DMS79 treated with DMSO at 0.1 percent for 48 hours (cell line): Measurements from ENCODE around the gene UBE3A.

Experiments
- DNase-seq: peaks from one replicate; lab custom pipeline; 2025; lab: John Stamatoyannopoulos, UW

UBE3A gene

GRCh38 chr15:25331404-25331803 lies 107.4 kb downstream of the UBE3A start:
- no peak for DNase-seq

GRCh38 chr15:25329696-25330095 lies 109.1 kb downstream of the UBE3A start:
- no peak for DNase-seq

- no peak for DNase-seq
Measured at GRCh38 chr15:25327686-25328085, 111.1 kb downstream of the UBE3A start.

GRCh38 chr15:25325187-25325586 lies 113.6 kb downstream of the UBE3A start:
- DNase-seq, result no peak

- DNase-seq, result no peak
Measured at GRCh38 chr15:25323420-25323819, 115.4 kb downstream of the UBE3A start.

- no peak for DNase-seq
Measured at GRCh38 chr15:25287823-25288222, 151.0 kb downstream of the UBE3A start.
